Transverse colon (tissue), 4 donors: ENCODE measurements around the gene ITPR2. TPM values are rescaled to one million over a fixed set of nuclear protein-coding genes. Genes with fewer than 3 reads are reported as not detected.

ENCODE experiments used
- DNase-seq: peaks from one replicate; pipeline ENCODE4 v3.0.0-alpha.2; 2019
- H3K27ac ChIP-seq, 4 donors: fragments of 200-600 bp; sonication (generic); 2 replicates each; pipeline ENCODE4 v1.5.1; 2016 to 2018; ENCODE audit warnings: inconsistent platforms in 4 of 4
- H3K27me3 ChIP-seq: fragments of 200-600 bp; sonication (generic); 2 replicates; pipeline ENCODE4 v1.5.1; 2017; ENCODE audit warnings: inconsistent platforms
- H3K36me3 ChIP-seq, 4 donors: fragments of 200-600 bp; sonication (generic); 2 replicates each; pipeline ENCODE4 v1.5.1; 2017 to 2019; ENCODE audit warnings: inconsistent platforms in 4 of 4
- H3K4me1 ChIP-seq, 4 donors: fragments of 200-600 bp; sonication (generic); 2 replicates each; pipeline ENCODE4 v1.5.1; 2017 to 2020; ENCODE audit warnings: inconsistent platforms in 4 of 4
- H3K4me3 ChIP-seq, 4 donors: fragments of 200-600 bp; sonication (generic); 1 replicate in 1 of 4; 2 replicates in 3 of 4; pipeline versions ENCODE4 v1.5.1 to v1.6.1; 2017 to 2019; ENCODE audit warnings: inconsistent platforms in 4 of 4
- H3K9me3 ChIP-seq, 2 donors: fragments of 200-600 bp; sonication (generic); 2 replicates each; pipeline ENCODE4 v1.5.1; 2017 to 2019; ENCODE audit warnings: inconsistent platforms in 2 of 2
- CTCF ChIP-seq, 5 experiments: fragments of 200-600 bp in 3 of 5; fragments of 450-650 bp in 2 of 5; sonication (generic) in 3 of 5; IDR thresholded peaks; 1 replicate in 2 of 5; 2 replicates in 3 of 5; pipeline ENCODE4 v1.5.1; 2016 to 2017; ENCODE audit warnings: antibody characterized with exemption in 5 of 5, inconsistent platforms in 3 of 5, mild to moderate bottlenecking in 2 of 5, moderate library complexity in 1 of 5
- EP300 ChIP-seq: sonication (generic); formaldehyde crosslinking; IDR thresholded peaks from one replicate; pipeline ENCODE4 v1.6.1; 2017; ENCODE audit warnings: antibody characterized with exemption, low read depth
- POLR2A ChIP-seq: fragments of 450-650 bp; IDR thresholded peaks from one replicate; pipeline ENCODE4 v1.6.1; 2016; ENCODE audit warnings: antibody characterized with exemption, mild to moderate bottlenecking, moderate library complexity
- POLR2AphosphoS5 ChIP-seq, 3 donors: sonication (generic); formaldehyde crosslinking; IDR thresholded peaks; one replicate each; pipeline ENCODE4 v1.6.1; 2016; ENCODE audit warnings: antibody characterized with exemption in 3 of 3
- WGBS, 2 donors: methylation state at CpG; one replicate each; pipeline ENCODE4 v1.1.5; 2018; ENCODE audit warnings: low coverage in 1 of 2; 5-methylcytosine and 5-hydroxymethylcytosine counted together
- in situ Hi-C, 4 donors: fragments of 200-750 bp; cut with MboI; loops; one replicate each; pipeline versions ENCODE4 v1.15.0 to v1.15.1; 2017; ENCODE audit warnings: low sequenced_read_pairs in 3 of 4, low pct_ligation_motif_present in 1 of 4, low pct_unique_long_range_greater_than_20kb in 1 of 4
- intact Hi-C: fragments of 100-400 bp; cut with DNase I; formaldehyde crosslinking; loops from one replicate; pipeline ENCODE4 v1.15.1; 2023; ENCODE audit warnings: low total_unique reads
- total RNA-seq, 4 donors: library from RNA; depleted of rRNA; stranded (reverse); fragments of >200 nt; gene quantifications; one replicate each; pipeline ENCODE4 v1.1.0, GENCODE V29; 2016

ITPR2 gene
- total RNA-seq, 4 donors from 2014 or later = 29.8 to 60.5 (median 41.2) TPM

GRCh38 chr12:26723379-26724308 is 109.3 kb downstream of the ITPR2 start:
- intact Hi-C loops (no loop called here), in situ Hi-C loops (no loop called here)
- 58 to 77% methylated on average over 2 to 8 of the region's 8 CpGs for WGBS, 2 donors
- Histone ChIP-seq H3K27me3 (no peaks in the 10 kb centered on the region), H3K4me1 (peaks cover 0 to 7% (median 3%) of the 10 kb centered on the region in 4 donors), H3K36me3 (no peaks in the 10 kb centered on the region), H3K9me3 (no peaks in the 10 kb centered on the region), H3K27ac (peak overlapping the region in 3 of 4 donors; percentile 27 to 59 (median 36)), H3K4me3 (no peak overlapping the region)
- TF ChIP-seq CTCF (IDR thresholded peaks at IDR 0.05) (no peak), POLR2AphosphoS5 (IDR thresholded peaks at IDR 0.05) (no peak), EP300 (no peak), POLR2A (no peak)
- DNase-seq = no peak

GRCh38 chr12:26721800-26722199 is 111.2 kb downstream of the ITPR2 start:
- no peak for DNase-seq
- TF ChIP-seq POLR2AphosphoS5 (IDR thresholded peaks at IDR 0.05) (no peak), POLR2A (no peak), CTCF (IDR thresholded peaks at IDR 0.05) (no peak), EP300 (no peak)
- 46 to 76% methylated on average over 2 of the region's 2 CpGs for WGBS, 2 donors

GRCh38 chr12:26719852-26720251 is 113.1 kb downstream of the ITPR2 start:
- 97% methylated on average over 1 of the region's 1 CpG; no CpG with 5 or more reads in 1 of the 2 donors for WGBS, 2 donors
- Histone ChIP-seq H3K4me1 (peaks cover 0 to 7% (median 3%) of the 10 kb centered on the region in 4 donors), H3K4me3 (no peak overlapping the region), H3K27me3 (no peaks in the 10 kb centered on the region), H3K36me3 (peaks cover 0 to 5% (median under 1%) of the 10 kb centered on the region in 4 donors), H3K27ac (no peak overlapping the region), H3K9me3 (no peaks in the 10 kb centered on the region)
- intact Hi-C loops (no loop called here), in situ Hi-C loops (no loop called here)
- DNase-seq = no peak
- TF ChIP-seq EP300 = no peak
- no peak for TF ChIP-seq POLR2A
- TF ChIP-seq POLR2AphosphoS5 (IDR thresholded peaks at IDR 0.05) = no peak
- no peak for TF ChIP-seq CTCF (IDR thresholded peaks at IDR 0.05)

More at GRCh38 chr12:26721800-26722199, 111.2 kb downstream of the ITPR2 start:
- Histone ChIP-seq H3K27me3 (no peaks in the 10 kb centered on the region), H3K9me3 (no peaks in the 10 kb centered on the region), H3K27ac (no peak overlapping the region), H3K4me3 (no peak overlapping the region), H3K36me3 (peaks cover 0 to under 1% (median 0%) of the 10 kb centered on the region in 4 donors), H3K4me1 (peaks cover 0 to 7% (median 3%) of the 10 kb centered on the region in 4 donors)
- in situ Hi-C loops = no loop called here
- intact Hi-C loops = no loop called here

- Histone ChIP-seq H3K27ac (no peak overlapping the region), H3K4me1 (no peaks in the 10 kb centered on the region), H3K36me3 (peaks cover 0 to 6% (median under 1%) of the 10 kb centered on the region in 4 donors), H3K27me3 (no peaks in the 10 kb centered on the region), H3K4me3 (no peak overlapping the region), H3K9me3 (no peaks in the 10 kb centered on the region)
- intact Hi-C loops (no loop called here), in situ Hi-C loops (no loop called here)
- TF ChIP-seq EP300 (no peak), POLR2A (no peak), CTCF (IDR thresholded peaks at IDR 0.05) (no peak), POLR2AphosphoS5 (IDR thresholded peaks at IDR 0.05) (no peak)
- no peak for DNase-seq
- 95% methylated on average over 2 of the region's 2 CpGs for WGBS, 2 donors
Observed at GRCh38 chr12:26717757-26718156, 115.2 kb downstream of the ITPR2 start.
